Activated CD8-positive, alpha-beta memory T cell treated with anti-CD3 and anti-CD28 coated beads, Interleukin-2, amount 10 ng/mL, durations not matched to agents 7 days and 5 days (primary cell): ENCODE results near the gene ITIH1. TPM values are rescaled to one million over a fixed set of nuclear protein-coding genes. Genes with fewer than 3 reads are reported as not detected.

ENCODE experiments used
- ATAC-seq: fragments of 150-1000 bp; cut with Tn5 transposase; one replicate; pipeline ENCODE4 v1.10.0; 2021; ENCODE audit warnings: moderate library complexity
- CTCF ChIA-PET: fragments of 350-600 bp; sonication (Branson Sonifier 250); formaldehyde crosslinking; loops from one replicate; lab custom pipeline; 2021; ENCODE audit warnings: antibody characterized with exemption; lab: Charles Lee
- DNase-seq: peaks from one replicate; pipeline ENCODE4 v3.0.0-alpha.2; 2020
- H3K27ac Mint-ChIP-seq: one replicate; pipeline ENCODE4 v1.8.0; 2021; ENCODE audit warnings: mild to moderate bottlenecking, mixed read lengths
- H3K27me3 Mint-ChIP-seq: one replicate; pipeline ENCODE4 v1.8.0; 2021; ENCODE audit warnings: mixed read lengths
- H3K36me3 Mint-ChIP-seq: one replicate; pipeline ENCODE4 v1.8.0; 2021; ENCODE audit warnings: mild to moderate bottlenecking, mixed read lengths
- H3K4me1 Mint-ChIP-seq: one replicate; pipeline ENCODE4 v1.8.0; 2021; ENCODE audit warnings: mixed read lengths
- H3K4me3 Mint-ChIP-seq: one replicate; pipeline ENCODE4 v1.8.0; 2021; ENCODE audit warnings: mild to moderate bottlenecking, moderate library complexity, mixed read lengths
- H3K9me3 Mint-ChIP-seq: one replicate; pipeline ENCODE4 v1.8.0; 2022; ENCODE audit warnings: low read depth, mixed read lengths
- total RNA-seq, 2 experiments: library from RNA; stranded (reverse); gene quantifications; one replicate each; pipeline ENCODE4 v1.2.3, GENCODE V29; 2021

The ITIH1 gene
- total RNA-seq, 2 experiments from 2014 or later: not detected

GRCh38 chr3:52795298-52795900, 18.0 kb downstream of the ITIH1 start:
- ATAC-seq (no peak), DNase-seq (no peak)
- no peaks in the 10 kb centered on the region for H3K4me1 Mint-ChIP-seq
- H3K36me3 Mint-ChIP-seq: no peaks in the 10 kb centered on the region
- no peaks in the 10 kb centered on the region for H3K9me3 Mint-ChIP-seq
- no peak overlapping the region for H3K4me3 Mint-ChIP-seq
- CTCF ChIA-PET: no interaction called here
- no peaks in the 10 kb centered on the region for H3K27me3 Mint-ChIP-seq
- no peak overlapping the region for H3K27ac Mint-ChIP-seq

- H3K9me3 Mint-ChIP-seq: no peaks in the 10 kb centered on the region
- H3K4me1 Mint-ChIP-seq: no peaks in the 10 kb centered on the region
- no peaks in the 10 kb centered on the region for H3K36me3 Mint-ChIP-seq
- ATAC-seq: no peak
- no peak overlapping the region for H3K4me3 Mint-ChIP-seq
- no peak overlapping the region for H3K27ac Mint-ChIP-seq
- CTCF ChIA-PET: no interaction called here
- no peak for DNase-seq
- no peaks in the 10 kb centered on the region for H3K27me3 Mint-ChIP-seq
These were observed 19.0 kb downstream of the ITIH1 start for GRCh38 chr3:52796411-52796810.

- H3K27ac Mint-ChIP-seq: no peak overlapping the region
- DNase-seq (no peak), ATAC-seq (no peak)
- H3K4me1 Mint-ChIP-seq: no peaks in the 10 kb centered on the region
- no peaks in the 10 kb centered on the region for H3K36me3 Mint-ChIP-seq
- no peaks in the 10 kb centered on the region for H3K9me3 Mint-ChIP-seq
- no peak overlapping the region for H3K4me3 Mint-ChIP-seq
- no peaks in the 10 kb centered on the region for H3K27me3 Mint-ChIP-seq
- CTCF ChIA-PET: interaction anchor here (0.7 to 1.6 kb wide), 4 partner anchors 11 to 106 kb away, joined by 3 to 8 read pairs (median 5); no protein-coding TSS in a partner anchor
These were observed 21.1 kb downstream of the ITIH1 start for GRCh38 chr3:52798376-52798977.

GRCh38 chr3:52798978-52799476, 21.6 kb downstream of the ITIH1 start:
- H3K27ac Mint-ChIP-seq: no peak overlapping the region
- no peaks in the 10 kb centered on the region for H3K36me3 Mint-ChIP-seq
- H3K4me1 Mint-ChIP-seq: no peaks in the 10 kb centered on the region
- H3K4me3 Mint-ChIP-seq: no peak overlapping the region
- ATAC-seq: no peak
- no peak for DNase-seq
- CTCF ChIA-PET: interaction anchor here (0.7 to 1.6 kb wide), 5 partner anchors 9 to 105 kb away, joined by 3 to 8 read pairs (median 3); no protein-coding TSS in a partner anchor
- no peaks in the 10 kb centered on the region for H3K9me3 Mint-ChIP-seq
- H3K27me3 Mint-ChIP-seq: no peaks in the 10 kb centered on the region

GRCh38 chr3:52800079-52800478, 22.7 kb downstream of the ITIH1 start:
- no peak overlapping the region for H3K27ac Mint-ChIP-seq
- CTCF ChIA-PET: interaction anchor here (1.6 kb wide), 1 partner anchor 21 kb away, joined by 7 read pairs; no protein-coding TSS in a partner anchor
- H3K36me3 Mint-ChIP-seq: no peaks in the 10 kb centered on the region
- no peak overlapping the region for H3K4me3 Mint-ChIP-seq
- H3K4me1 Mint-ChIP-seq: no peaks in the 10 kb centered on the region
- ATAC-seq (no peak), DNase-seq (no peak)
- no peaks in the 10 kb centered on the region for H3K9me3 Mint-ChIP-seq
- H3K27me3 Mint-ChIP-seq: no peaks in the 10 kb centered on the region

- Mint-ChIP-seq H3K36me3 (no peaks in the 10 kb centered on the region), H3K9me3 (no peaks in the 10 kb centered on the region), H3K27ac (no peak overlapping the region), H3K4me1 (no peaks in the 10 kb centered on the region), H3K4me3 (no peak overlapping the region), H3K27me3 (no peaks in the 10 kb centered on the region)
- no peak for DNase-seq
- CTCF ChIA-PET: no interaction called here
- ATAC-seq: no peak
These were observed 24.4 kb downstream of the ITIH1 start for GRCh38 chr3:52801839-52802238.

GRCh38 chr3:52805270-52806039, 28.1 kb downstream of the ITIH1 start:
- Mint-ChIP-seq H3K36me3 (no peaks in the 10 kb centered on the region), H3K9me3 (no peaks in the 10 kb centered on the region), H3K4me3 (no peak overlapping the region), H3K27ac (no peak overlapping the region), H3K4me1 (peaks cover 9% of the 10 kb centered on the region), H3K27me3 (no peaks in the 10 kb centered on the region)
- DNase-seq (no peak), ATAC-seq (no peak)
- CTCF ChIA-PET: no interaction called here

GRCh38 chr3:52809149-52809548, 31.8 kb downstream of the ITIH1 start:
- no peak overlapping the region for H3K4me3 Mint-ChIP-seq
- no peak for DNase-seq
- CTCF ChIA-PET: interaction anchor here (2.0 kb wide), 1 partner anchor 10 kb away, joined by 8 read pairs; no protein-coding TSS in a partner anchor
- no peaks in the 10 kb centered on the region for H3K36me3 Mint-ChIP-seq
- no peaks in the 10 kb centered on the region for H3K27me3 Mint-ChIP-seq
- ATAC-seq: no peak
- H3K9me3 Mint-ChIP-seq: no peaks in the 10 kb centered on the region
- H3K27ac Mint-ChIP-seq: no peak overlapping the region
- H3K4me1 Mint-ChIP-seq: peaks cover 9% of the 10 kb centered on the region

GRCh38 chr3:52809662-52810377, 32.4 kb downstream of the ITIH1 start:
- Mint-ChIP-seq H3K27me3 (no peaks in the 10 kb centered on the region), H3K36me3 (no peaks in the 10 kb centered on the region), H3K9me3 (no peaks in the 10 kb centered on the region), H3K27ac (no peak overlapping the region), H3K4me3 (no peak overlapping the region), H3K4me1 (peaks cover 9% of the 10 kb centered on the region)
- no peak for ATAC-seq
- no peak for DNase-seq
- CTCF ChIA-PET: interaction anchor here (2.0 kb wide), 1 partner anchor 11 kb away, joined by 8 read pairs; no protein-coding TSS in a partner anchor

GRCh38 chr3:52810923-52811322, 33.5 kb downstream of the ITIH1 start:
- H3K27ac Mint-ChIP-seq: no peak overlapping the region
- CTCF ChIA-PET: interaction anchor here (1.0 kb wide), 1 partner anchor 30 kb away, joined by 3 read pairs; no protein-coding TSS in a partner anchor
- no peaks in the 10 kb centered on the region for H3K36me3 Mint-ChIP-seq
- no peaks in the 10 kb centered on the region for H3K27me3 Mint-ChIP-seq
- DNase-seq (no peak), ATAC-seq (no peak)
- H3K4me1 Mint-ChIP-seq: peaks cover 9% of the 10 kb centered on the region
- no peaks in the 10 kb centered on the region for H3K9me3 Mint-ChIP-seq
- no peak overlapping the region for H3K4me3 Mint-ChIP-seq

- CTCF ChIA-PET: interaction anchor here (1.0 kb wide), 1 partner anchor 30 kb away, joined by 3 read pairs; no protein-coding TSS in a partner anchor
- Mint-ChIP-seq H3K27ac (no peak overlapping the region), H3K4me3 (no peak overlapping the region), H3K4me1 (peaks cover 9% of the 10 kb centered on the region), H3K27me3 (no peaks in the 10 kb centered on the region), H3K9me3 (no peaks in the 10 kb centered on the region), H3K36me3 (no peaks in the 10 kb centered on the region)
- ATAC-seq (no peak), DNase-seq (no peak)
These were observed 34.1 kb downstream of the ITIH1 start for GRCh38 chr3:52811452-52812011.

GRCh38 chr3:52813810-52814209, 36.4 kb downstream of the ITIH1 start:
- CTCF ChIA-PET: interaction anchor here (1.2 kb wide), 1 partner anchor 9 kb away, joined by 4 read pairs; no protein-coding TSS in a partner anchor
- no peak overlapping the region for H3K4me3 Mint-ChIP-seq

More at GRCh38 chr3:52813810-52814209, 36.4 kb downstream of the ITIH1 start:
- H3K36me3 Mint-ChIP-seq: no peaks in the 10 kb centered on the region
- H3K27ac Mint-ChIP-seq: no peak overlapping the region
- H3K9me3 Mint-ChIP-seq: no peaks in the 10 kb centered on the region
- DNase-seq: no peak
- H3K27me3 Mint-ChIP-seq: no peaks in the 10 kb centered on the region
- H3K4me1 Mint-ChIP-seq: peaks cover 2% of the 10 kb centered on the region
- ATAC-seq: no peak
